Coronary artery (tissue), 2 donors: ENCODE data around the gene AKR1B1.

ENCODE experiments used
- DNase-seq: peaks from one replicate; pipeline ENCODE4 v3.0.0-alpha.2; 2017; ENCODE audit warnings: low spot score
- H3K27ac ChIP-seq, 2 donors: fragments of 200-600 bp; sonication (generic); one replicate each; pipeline ENCODE4 v1.5.1; 2016 to 2019
- H3K4me3 ChIP-seq: fragments of 200-600 bp; sonication (generic); 2 replicates; pipeline ENCODE4 v1.5.1; 2016; ENCODE audit warnings: mild to moderate bottlenecking, moderate library complexity
- TF ChIP-seq, protein P1 (sequence below): fragments of 200-600 bp; sonication (generic); IDR thresholded peaks from one replicate; pipeline ENCODE4 v1.5.1; 2019; ENCODE audit warnings: antibody characterized with exemption

AKR1B1 gene

GRCh38 chr7:134458806-134459698 is at the start of gene AKR1B1:
AKR1B1 (minus strand) TSS chr7:134459100; CDS start chr7:134459062, 38 bp downstream.
- TF ChIP-seq, protein P1, sequence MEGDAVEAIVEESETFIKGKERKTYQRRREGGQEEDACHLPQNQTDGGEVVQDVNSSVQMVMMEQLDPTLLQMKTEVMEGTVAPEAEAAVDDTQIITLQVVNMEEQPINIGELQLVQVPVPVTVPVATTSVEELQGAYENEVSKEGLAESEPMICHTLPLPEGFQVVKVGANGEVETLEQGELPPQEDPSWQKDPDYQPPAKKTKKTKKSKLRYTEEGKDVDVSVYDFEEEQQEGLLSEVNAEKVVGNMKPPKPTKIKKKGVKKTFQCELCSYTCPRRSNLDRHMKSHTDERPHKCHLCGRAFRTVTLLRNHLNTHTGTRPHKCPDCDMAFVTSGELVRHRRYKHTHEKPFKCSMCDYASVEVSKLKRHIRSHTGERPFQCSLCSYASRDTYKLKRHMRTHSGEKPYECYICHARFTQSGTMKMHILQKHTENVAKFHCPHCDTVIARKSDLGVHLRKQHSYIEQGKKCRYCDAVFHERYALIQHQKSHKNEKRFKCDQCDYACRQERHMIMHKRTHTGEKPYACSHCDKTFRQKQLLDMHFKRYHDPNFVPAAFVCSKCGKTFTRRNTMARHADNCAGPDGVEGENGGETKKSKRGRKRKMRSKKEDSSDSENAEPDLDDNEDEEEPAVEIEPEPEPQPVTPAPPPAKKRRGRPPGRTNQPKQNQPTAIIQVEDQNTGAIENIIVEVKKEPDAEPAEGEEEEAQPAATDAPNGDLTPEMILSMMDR, result peak; percentile 26
- H3K27ac ChIP-seq, result peak within 1 kb of the TSS; percentile 90 to 95

DNA sequence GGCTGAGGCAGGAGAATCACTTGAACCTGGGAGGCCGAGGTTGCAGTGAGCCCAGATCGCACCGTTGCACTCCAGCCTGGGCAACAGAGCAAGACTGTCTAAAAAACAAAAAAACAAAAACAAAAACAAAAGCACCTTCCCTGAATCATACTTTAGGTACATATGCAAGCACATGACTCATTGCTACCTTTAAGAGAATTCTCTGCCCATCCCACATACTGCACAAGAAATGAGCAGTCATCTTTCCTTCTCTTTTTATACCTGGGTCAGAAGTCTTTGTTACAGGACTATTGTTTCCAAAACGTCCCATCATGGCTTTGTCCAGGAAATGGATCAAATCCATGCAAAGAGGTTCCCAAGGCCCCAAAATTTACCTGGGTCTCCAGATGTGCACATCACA is 47.0 kb upstream of the AKR1B1 start:
- DNase-seq, result no peak
- TF ChIP-seq, protein P1, result no peak

More at GRCh38 chr7:134458806-134459698, at the start of gene AKR1B1:
- peak within 1 kb of the TSS; percentile 95 for H3K4me3 ChIP-seq
- DNase-seq, result peak; percentile 94

GRCh38 chr7:134504660-134505164 is 45.8 kb upstream of the AKR1B1 start:
- H3K27ac ChIP-seq, result no peak overlapping the region
- TF ChIP-seq, protein P1, result no peak
- H3K4me3 ChIP-seq, result no peak overlapping the region
- DNase-seq, result no peak

More for the DNA sequence above, 47.0 kb upstream of the AKR1B1 start:
- no peak overlapping the region for H3K27ac ChIP-seq
- no peak overlapping the region for H3K4me3 ChIP-seq

- TF ChIP-seq, protein P1, result no peak
- no peak overlapping the region for H3K4me3 ChIP-seq
- H3K27ac ChIP-seq, result peak overlapping the region in 1 of 2 donors; percentile 77
- no peak for DNase-seq
Observed at GRCh38 chr7:134502463-134503371, 43.8 kb upstream of the AKR1B1 start.

DNA sequence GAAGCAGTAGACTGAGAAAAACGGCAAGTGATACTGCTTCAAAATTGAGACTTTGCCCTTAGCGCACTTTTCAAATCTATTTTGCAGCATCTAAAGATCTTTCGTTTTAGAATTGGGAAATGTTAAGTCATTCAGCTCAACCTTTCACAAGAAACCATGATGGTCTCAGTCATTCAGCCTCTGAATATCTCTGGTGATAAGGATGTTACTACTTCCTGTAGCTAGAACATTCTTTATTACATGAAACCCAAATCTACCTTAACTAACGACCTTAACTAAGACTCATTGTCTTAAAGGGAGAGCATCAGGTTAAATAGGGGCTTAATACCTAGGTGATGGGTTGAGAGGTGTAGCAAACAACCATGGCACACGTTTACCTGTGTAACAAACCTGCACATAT is 42.1 kb upstream of the AKR1B1 start:
- DNase-seq, result no peak
- H3K27ac ChIP-seq, result no peak overlapping the region
- no peak overlapping the region for H3K4me3 ChIP-seq
- TF ChIP-seq, protein P1, result no peak

GRCh38 chr7:134500406-134500805 is 41.5 kb upstream of the AKR1B1 start:
- TF ChIP-seq, protein P1, result no peak
- Histone ChIP-seq H3K4me3 (no peak overlapping the region), H3K27ac (no peak overlapping the region)
- DNase-seq, result no peak
